Mucosa of stomach (tissue), 1 donor: Measurements from ENCODE around the gene CPXM1.
"Not testable (repeated sequence)": the region's sequence is repeated elsewhere in the genome, so short reads cannot be mapped to it uniquely, and the experiment has no call there.

Experiments used
- H3K27me3 ChIP-seq: one replicate; pipeline ENCODE4 v1.7.0; 2013; ENCODE audit warnings: mild to moderate bottlenecking, low read length; ENCODE audit not compliant: control insufficient read depth, insufficient read depth
- H3K36me3 ChIP-seq: one replicate; pipeline ENCODE4 v1.7.0; 2013; ENCODE audit warnings: low read length; ENCODE audit not compliant: control insufficient read depth, insufficient read depth
- H3K4me1 ChIP-seq: one replicate; pipeline ENCODE4 v1.7.0; 2013; ENCODE audit warnings: mild to moderate bottlenecking, low read length; ENCODE audit not compliant: control insufficient read depth, insufficient read depth
- H3K4me3 ChIP-seq: one replicate; pipeline ENCODE4 v1.7.0; 2013; ENCODE audit warnings: low read length
- H3K9ac ChIP-seq: one replicate; pipeline ENCODE4 v1.7.0; 2013; ENCODE audit warnings: mild to moderate bottlenecking, low read length, moderate library complexity
- H3K9me3 ChIP-seq: one replicate; pipeline ENCODE4 v1.7.0; 2013; ENCODE audit warnings: mild to moderate bottlenecking, low read length, moderate library complexity; ENCODE audit not compliant: control insufficient read depth
- donor health status: Pancreatic carcinoma.

Gene CPXM1

DNA sequence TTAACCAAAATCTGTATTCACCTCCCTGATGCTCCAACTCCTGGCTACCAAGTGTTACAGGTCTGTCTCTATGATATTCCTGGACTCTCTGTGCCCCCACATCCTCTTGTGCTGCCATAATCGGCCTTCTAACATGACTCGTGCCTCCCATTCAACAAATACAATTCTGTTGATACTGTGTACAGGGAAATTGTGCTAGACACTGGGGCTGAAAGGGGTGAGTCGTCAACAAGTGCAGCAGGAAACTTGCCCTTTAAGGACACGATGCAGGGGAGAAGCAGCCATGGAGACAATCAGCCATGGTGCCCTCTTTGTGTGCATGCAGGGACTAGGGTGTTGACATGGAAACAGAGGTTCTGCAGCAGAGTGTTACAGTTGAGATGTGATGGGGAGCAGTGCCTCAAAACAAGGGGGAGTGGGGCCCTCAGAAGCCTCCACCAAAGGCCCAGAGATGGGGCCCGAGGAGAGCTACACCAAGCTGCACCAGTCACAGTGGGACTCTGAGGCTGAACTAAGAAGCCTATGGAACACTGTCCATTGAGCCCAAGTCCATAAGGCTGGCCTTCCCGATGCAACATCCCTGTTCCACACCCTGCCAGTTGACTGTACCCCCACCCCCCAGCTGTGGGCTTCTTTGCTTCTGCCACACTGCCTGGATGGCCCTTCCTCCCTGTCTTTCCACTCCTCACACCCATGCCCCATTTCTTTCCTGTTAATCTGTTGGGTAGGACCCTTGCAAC is 37.0 kb upstream of the CPXM1 start:
- Histone ChIP-seq H3K9me3 (no peaks in the 10 kb centered on the region), H3K36me3 (no peaks in the 10 kb centered on the region), H3K4me3 (no peak overlapping the region), H3K9ac (no peak overlapping the region), H3K4me1 (peaks cover 17% of the 10 kb centered on the region), H3K27me3 (no peaks in the 10 kb centered on the region)

DNA sequence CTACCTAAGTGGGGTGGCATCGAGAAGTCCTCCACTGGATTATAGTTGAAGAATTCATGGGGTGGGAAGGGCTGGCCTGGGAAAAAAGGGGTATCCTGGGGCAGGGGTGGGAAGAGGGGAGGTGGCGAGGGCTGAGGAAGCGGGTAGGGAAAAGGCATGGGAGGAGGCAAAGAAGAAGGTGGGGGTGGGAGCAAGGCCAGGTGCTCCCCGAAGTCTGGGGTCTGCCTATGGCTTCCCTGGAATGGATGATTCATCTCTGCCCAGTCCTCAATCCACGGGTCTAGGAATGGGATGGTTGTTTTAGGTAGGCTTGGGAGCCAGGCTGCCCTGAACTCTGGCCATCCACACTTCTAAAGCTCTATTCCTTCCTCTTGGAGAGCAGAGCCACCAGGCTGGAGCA is 35.6 kb upstream of the CPXM1 start:
- Histone ChIP-seq H3K36me3 (no peaks in the 10 kb centered on the region), H3K9ac (no peak overlapping the region), H3K9me3 (no peaks in the 10 kb centered on the region), H3K4me3 (no peak overlapping the region), H3K4me1 (peaks cover 10% of the 10 kb centered on the region), H3K27me3 (no peaks in the 10 kb centered on the region)

- Histone ChIP-seq H3K9ac (no peak overlapping the region), H3K4me1 (peaks cover 9% of the 10 kb centered on the region), H3K4me3 (no peak overlapping the region), H3K9me3 (no peaks in the 10 kb centered on the region), H3K36me3 (no peaks in the 10 kb centered on the region), H3K27me3 (no peaks in the 10 kb centered on the region)
Observed at GRCh38 chr20:2835331-2835796, 34.9 kb upstream of the CPXM1 start.

DNA sequence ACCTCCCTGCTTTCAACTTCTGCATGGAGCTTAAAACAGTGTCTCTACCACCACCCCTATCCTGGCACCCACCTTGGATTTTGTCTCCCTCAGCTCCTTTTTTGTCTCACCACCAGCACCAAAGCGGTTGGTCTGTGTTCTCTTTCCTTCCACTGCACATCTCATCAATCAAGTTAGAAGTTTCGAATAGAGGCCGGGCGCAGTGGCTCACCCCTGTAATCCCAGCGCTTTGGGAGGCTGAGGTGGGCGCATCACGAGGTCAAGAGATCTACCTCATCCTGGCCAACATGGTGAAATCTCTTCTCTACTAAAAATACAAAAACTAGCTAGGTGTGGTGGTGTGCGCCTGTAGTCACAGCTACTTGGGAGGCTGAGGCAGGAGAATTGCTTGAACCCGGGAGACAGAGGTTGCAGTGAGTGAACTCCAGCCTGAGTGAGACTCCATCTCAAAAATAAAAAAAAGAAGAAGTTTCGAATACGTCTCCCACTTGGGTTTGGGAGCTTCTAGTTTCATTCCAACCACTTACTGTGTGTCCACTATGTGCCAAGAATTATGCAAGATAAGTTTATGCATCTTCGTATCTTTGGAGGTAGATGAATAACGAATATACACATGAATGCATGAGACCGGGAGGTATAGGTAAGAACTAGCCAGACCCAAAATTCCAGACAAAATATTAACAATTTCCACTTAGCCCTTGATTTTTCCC is 34.1 kb upstream of the CPXM1 start:
- Histone ChIP-seq H3K36me3 (no peaks in the 10 kb centered on the region), H3K9ac (no peak overlapping the region), H3K4me1 (peaks cover under 1% of the 10 kb centered on the region), H3K9me3 (no peaks in the 10 kb centered on the region), H3K27me3 (no peaks in the 10 kb centered on the region), H3K4me3 (no peak overlapping the region)

DNA sequence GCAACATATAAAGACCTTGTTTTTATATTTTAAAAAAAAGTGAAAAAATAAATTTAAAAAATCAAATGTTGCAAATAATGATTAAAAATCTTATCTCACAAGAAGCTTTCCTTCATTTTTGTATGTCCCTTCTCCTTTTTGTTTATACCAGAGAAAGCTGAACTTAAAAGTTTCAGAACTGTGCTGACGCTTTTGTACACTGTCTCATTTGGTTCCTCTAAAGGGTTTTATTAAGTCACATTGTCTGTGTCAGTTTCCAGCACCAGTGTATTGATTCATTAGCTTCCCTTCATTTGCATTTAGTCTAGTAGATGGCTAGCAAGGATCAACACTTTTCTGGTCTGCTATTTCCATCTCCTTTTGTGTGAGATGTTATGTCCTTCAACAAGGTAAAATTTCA is 33.3 kb upstream of the CPXM1 start:
- Histone ChIP-seq H3K27me3 (no peaks in the 10 kb centered on the region), H3K9ac (no peak overlapping the region), H3K36me3 (no peaks in the 10 kb centered on the region), H3K4me1 (no peaks in the 10 kb centered on the region), H3K4me3 (no peak overlapping the region), H3K9me3 (no peaks in the 10 kb centered on the region)

DNA sequence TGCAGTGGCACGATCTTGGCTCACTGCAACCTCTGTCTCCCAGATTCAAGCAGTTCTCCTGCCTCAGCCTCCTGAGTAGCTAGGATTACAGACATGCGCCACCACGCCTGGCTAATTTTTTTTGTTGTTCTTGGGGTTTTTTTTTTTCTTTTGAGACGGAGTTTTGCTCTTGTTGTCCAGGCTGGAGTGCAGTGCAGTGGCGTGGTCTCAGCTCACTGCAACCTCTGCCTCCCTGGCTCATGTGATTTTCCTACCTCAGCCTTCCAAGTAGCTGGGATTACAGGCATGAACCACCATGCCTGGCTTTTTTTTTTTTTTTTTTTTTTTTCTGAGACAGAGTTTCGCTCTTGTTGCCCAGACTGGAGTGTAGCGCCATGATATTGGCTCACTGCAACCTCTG is 30.8 kb upstream of the CPXM1 start:
- peaks cover 16% of the 10 kb centered on the region for H3K27me3 ChIP-seq
- H3K4me1 ChIP-seq, H3K36me3 ChIP-seq, H3K9me3 ChIP-seq, H3K9ac ChIP-seq, H3K4me3 ChIP-seq: not testable (repeated sequence)

DNA sequence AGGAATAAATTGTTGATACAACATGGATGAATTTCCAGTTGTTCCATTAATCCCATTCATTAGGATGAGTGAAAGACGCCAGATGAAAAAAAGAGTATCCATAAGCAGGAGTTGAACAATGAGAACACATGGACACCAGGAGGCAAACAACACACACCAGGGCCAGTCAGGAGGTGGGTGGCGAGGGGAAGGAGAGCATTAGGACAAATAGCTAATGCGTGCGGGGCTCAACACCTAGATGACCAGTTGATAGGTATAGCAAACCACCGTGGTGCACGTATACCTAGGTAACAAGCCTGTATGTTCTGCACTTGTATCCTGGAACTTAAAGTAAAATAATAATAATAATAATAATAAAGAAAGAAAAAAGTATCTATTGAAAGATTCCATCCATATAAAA is 28.9 kb upstream of the CPXM1 start:
- H3K9me3 ChIP-seq: no peaks in the 10 kb centered on the region
- H3K9ac ChIP-seq: no peak overlapping the region
- H3K4me3 ChIP-seq: no peak overlapping the region
- peaks cover 22% of the 10 kb centered on the region for H3K27me3 ChIP-seq
- H3K4me1 ChIP-seq: no peaks in the 10 kb centered on the region
- no peaks in the 10 kb centered on the region for H3K36me3 ChIP-seq

DNA sequence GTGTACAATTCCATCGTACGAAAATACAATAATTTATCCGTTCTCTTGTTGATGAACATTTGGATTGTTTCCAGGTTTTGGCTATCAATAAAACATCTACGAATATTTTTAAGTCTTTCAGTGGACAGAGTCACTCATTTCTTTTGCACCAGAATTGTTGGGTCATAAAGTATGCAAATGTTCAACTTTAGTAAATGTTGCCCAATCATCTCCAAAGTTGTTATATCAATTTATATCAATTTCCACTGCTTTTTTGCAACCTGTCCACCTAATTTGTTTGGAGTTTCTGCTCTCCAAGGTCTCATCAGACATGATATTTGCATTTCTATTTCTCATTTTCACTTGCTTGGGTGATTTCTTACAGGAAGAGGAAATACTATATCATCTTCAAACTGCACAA is 26.2 kb upstream of the CPXM1 start:
- H3K27me3 ChIP-seq: peaks cover 27% of the 10 kb centered on the region
- H3K9me3 ChIP-seq: no peaks in the 10 kb centered on the region
- no peaks in the 10 kb centered on the region for H3K36me3 ChIP-seq
- no peak overlapping the region for H3K4me3 ChIP-seq
- H3K4me1 ChIP-seq: no peaks in the 10 kb centered on the region
- no peak overlapping the region for H3K9ac ChIP-seq

DNA sequence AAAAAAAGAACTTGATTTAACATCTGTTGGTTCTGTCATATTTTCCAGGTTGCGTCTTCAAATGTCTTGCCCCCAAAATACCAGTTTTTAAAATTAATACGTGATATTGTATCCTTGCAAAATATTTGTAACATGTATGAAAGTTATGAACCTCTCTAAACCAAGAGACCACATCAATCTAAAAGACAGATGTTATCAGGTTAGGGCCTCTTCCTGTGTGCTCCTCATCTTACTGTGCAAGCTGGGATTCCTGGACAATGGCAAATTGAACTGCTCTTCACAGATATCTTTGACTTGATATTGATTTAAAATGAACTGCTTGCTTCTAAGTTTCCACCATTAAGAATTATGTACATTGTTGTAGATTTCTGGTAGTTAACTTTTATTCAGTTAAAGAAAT is 25.3 kb upstream of the CPXM1 start:
- peaks cover 35% of the 10 kb centered on the region for H3K27me3 ChIP-seq
- H3K4me3 ChIP-seq: no peak overlapping the region
- no peaks in the 10 kb centered on the region for H3K4me1 ChIP-seq
- no peak overlapping the region for H3K9ac ChIP-seq
- H3K36me3 ChIP-seq: no peaks in the 10 kb centered on the region
- no peaks in the 10 kb centered on the region for H3K9me3 ChIP-seq

- Histone ChIP-seq H3K36me3 (no peaks in the 10 kb centered on the region), H3K4me1 (no peaks in the 10 kb centered on the region), H3K9me3 (no peaks in the 10 kb centered on the region), H3K9ac (no peak overlapping the region), H3K27me3 (peaks cover 49% of the 10 kb centered on the region), H3K4me3 (no peak overlapping the region)
Observed at GRCh38 chr20:2822073-2822472, 21.6 kb upstream of the CPXM1 start.

DNA sequence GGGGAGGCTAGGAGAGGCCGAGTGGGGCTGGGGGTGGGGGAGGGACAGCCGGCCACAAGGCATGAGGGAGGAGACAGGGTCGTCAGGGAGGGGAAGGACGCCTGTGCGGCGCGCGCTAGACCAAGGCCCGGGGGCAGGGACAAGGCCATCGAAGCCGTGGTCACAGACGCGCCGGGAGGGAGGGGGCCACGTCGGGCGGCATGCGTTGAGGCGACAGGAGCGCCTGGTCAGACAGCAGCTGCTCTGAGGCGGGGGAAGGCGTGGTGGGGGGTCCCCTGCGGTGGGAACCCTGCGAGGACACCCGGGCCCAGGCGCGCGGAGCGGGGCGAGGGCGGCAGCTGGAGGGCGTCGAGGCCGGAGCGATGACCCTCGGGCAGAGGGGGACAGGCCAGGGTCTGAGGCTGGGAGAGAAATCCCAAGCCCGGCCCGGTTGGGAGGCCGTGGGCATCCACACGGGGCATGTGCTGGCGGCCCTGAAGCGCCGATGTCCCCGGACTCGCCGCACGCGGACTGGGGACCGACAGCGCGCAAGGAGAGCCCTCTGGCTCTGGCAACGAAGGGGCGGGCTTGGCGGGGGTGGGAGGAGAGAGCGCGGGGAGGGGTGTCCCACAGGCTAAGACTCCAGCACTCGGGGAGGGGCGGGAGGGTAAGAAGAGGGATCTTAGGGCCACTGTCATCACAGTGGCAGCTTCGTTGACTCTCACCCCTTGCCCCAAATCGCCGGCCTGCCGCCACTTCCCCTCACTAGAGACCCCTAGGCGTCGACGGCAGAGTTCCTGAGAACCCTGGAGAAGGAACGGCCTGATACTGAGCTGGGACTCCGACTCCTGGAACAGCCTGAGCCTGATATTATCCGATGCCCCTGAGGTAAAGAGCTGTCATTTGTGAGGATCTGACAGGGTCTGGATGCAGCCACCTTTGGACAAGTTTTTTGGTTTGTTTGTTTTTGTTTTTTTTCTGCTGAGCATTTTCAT is 20.8 kb upstream of the CPXM1 start:
- Histone ChIP-seq H3K9me3 (no peaks in the 10 kb centered on the region), H3K27me3 (peaks cover 42% of the 10 kb centered on the region), H3K36me3 (no peaks in the 10 kb centered on the region), H3K4me1 (no peaks in the 10 kb centered on the region), H3K9ac (no peak overlapping the region), H3K4me3 (no peak overlapping the region)
